ENCODE results near the gene OAF.

GRCh38 chr11:120195601-120196320, 15.1 kb upstream of the OAF start:
- TF ChIP-seq POLR2A (IDR thresholded peaks at IDR 0.05): no peak
- no peak for TF ChIP-seq CTCF (IDR thresholded peaks at IDR 0.05)
- TF ChIP-seq EP300 (IDR thresholded peaks at IDR 0.05): no peak
